ENCODE measurements around the gene CASP3. TPM values are rescaled to one million over a fixed set of nuclear protein-coding genes. Genes with fewer than 3 reads are reported as not detected.
"Not testable (repeated sequence)": the region's sequence is repeated elsewhere in the genome, so short reads cannot be mapped to it uniquely, and the experiment has no call there.

The CASP3 gene
- polyA plus RNA-seq, 5 donors, result 32.1 to 52.9 (median 34.9) TPM

GRCh38 chr4:184641022-184641421 lies 8.2 kb downstream of the CASP3 start:
- DNase-seq, result no peak

DNA sequence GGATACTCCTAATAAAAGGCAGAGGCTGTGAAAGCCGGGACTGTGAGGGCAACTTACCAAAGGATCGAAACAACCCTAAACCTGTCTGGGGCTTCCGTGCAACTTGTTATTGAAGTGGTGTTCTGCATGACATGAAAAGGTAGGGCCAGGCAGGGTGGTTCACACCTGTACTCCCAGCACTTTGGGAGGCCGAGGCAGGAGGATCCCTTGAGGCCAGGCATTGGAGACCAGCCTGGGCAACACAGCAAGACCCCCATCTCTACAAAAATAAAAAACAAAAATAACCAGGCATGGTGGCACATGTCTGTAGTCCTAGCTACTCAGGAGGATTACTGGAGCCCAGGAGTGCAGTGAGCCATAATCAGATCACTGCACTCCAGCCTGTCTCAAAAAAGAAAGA lies 12.3 kb downstream of the CASP3 start:
- no peak for DNase-seq

- no peak for DNase-seq
These were observed 13.1 kb downstream of the CASP3 start for GRCh38 chr4:184636144-184636543.

GRCh38 chr4:184635381-184635780 lies 13.9 kb downstream of the CASP3 start:
- no peak for DNase-seq

DNA sequence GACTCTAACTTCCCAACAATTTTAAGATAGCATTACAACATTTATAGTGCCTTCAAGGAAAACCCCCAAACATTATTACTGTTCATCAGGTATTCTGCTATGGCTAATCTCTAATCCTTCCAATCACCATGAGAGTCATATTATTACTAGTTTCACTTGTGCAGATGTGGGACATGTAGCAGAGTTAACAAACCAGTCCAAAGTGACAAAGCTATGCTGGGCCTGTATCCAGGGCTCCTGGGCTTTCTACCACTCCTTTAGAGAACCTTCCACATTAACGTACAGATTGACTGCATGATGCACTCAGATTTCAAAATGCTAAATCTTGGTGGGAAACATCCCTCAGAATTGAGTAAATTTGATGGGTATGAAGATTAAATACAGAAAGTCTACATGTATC lies 16.4 kb downstream of the CASP3 start:
- no peak for DNase-seq

GRCh38 chr4:184628103-184628502 lies 21.1 kb downstream of the CASP3 start:
- DNase-seq, result no peak

- DNase-seq, result not testable (repeated sequence)
These were observed 23.3 kb downstream of the CASP3 start for GRCh38 chr4:184625783-184626596.

GRCh38 chr4:184624972-184625554 lies 24.2 kb downstream of the CASP3 start:
- no peak for DNase-seq

DNA sequence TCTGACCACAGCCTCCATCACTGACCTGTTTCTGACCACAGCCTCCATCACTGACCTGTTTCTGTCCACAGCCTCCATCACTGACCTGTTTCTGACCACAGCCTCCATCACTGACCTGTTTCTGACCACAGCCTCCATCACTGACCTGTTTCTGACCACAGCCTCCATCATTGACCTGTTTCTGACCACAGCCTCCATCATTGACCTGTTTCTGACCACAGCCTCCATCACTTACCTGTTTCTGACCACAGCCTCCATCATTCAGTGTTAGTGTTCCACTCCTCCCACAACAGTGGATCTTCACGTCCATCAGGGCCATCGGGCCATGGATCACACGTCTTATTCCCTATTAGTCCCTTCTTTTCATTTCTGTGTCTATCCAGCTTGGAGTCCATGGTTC lies 24.7 kb downstream of the CASP3 start:
- DNase-seq, result not testable (repeated sequence)

DNA sequence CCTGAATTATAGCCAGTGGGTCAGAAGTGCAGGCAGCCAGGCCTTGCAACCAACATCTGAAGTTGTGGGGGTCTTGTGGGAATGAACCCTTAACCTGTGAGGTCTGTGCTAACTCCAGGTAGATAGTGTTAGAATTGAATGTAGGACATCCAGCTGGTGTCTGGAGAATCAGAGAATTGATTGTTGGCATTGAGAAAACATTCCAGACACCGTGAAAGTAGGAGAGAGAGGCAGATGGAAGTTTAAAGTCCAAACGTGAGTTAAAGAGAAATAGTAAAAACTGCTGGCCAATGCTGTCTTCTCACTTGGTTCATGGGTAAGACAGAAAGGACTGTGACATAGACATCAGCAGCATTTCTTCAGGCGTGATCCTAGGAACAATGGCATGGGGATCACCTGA lies 27.7 kb downstream of the CASP3 start:
- no peak for DNase-seq

GRCh38 chr4:184620212-184620867 lies 28.9 kb downstream of the CASP3 start:
- DNase-seq, result no peak

GRCh38 chr4:184617600-184618196 lies 31.5 kb downstream of the CASP3 start:
- no peak for DNase-seq

GRCh38 chr4:184616633-184617551 lies 32.4 kb downstream of the CASP3 start:
- DNase-seq, result no peak

DNA sequence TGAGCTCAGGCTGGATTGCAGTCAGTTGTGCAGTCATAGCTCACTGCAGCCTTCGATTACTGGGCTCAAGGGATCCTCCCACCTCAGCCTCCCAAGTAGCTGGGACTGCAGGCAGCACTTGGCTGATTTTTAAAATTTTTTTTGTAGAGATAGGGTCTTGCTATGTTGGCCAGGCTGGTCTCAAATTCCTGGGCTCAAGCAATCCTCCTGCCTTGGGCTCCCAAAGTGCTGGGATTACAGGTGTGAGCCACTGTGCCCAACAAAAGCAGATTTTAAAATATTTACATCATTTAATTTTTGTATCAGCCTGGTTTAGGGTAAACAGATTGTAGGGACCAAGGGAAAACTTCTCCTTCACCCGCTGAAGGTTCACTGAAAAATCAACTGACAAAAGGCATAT lies 33.1 kb downstream of the CASP3 start:
- DNase-seq, result not testable (repeated sequence)

DNA sequence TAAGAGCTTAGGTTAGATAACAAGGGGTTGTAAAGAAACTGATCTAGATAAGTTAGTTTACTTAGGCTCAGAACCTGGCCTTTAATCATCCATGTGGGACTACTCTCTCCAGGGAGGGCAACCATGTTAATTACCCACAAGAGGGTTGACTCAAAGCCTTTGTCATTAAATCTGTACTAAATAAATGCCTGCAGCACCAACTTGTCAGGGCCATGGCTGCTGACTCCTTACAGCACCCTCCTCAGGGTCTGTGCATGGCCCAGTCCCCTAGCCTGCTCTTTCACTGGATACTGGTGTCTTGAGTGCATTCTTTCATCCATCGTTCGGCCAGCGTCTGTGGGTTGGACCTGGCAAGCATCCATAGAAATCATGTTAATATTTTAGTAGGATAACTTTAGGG lies 34.7 kb downstream of the CASP3 start:
- DNase-seq, result no peak

GRCh38 chr4:184613405-184613804 lies 35.8 kb downstream of the CASP3 start:
- no peak for DNase-seq

GRCh38 chr4:184612074-184612473 lies 37.2 kb downstream of the CASP3 start:
- no peak for DNase-seq

GRCh38 chr4:184607429-184607828 lies 41.8 kb downstream of the CASP3 start:
- not testable (repeated sequence) for DNase-seq

DNA sequence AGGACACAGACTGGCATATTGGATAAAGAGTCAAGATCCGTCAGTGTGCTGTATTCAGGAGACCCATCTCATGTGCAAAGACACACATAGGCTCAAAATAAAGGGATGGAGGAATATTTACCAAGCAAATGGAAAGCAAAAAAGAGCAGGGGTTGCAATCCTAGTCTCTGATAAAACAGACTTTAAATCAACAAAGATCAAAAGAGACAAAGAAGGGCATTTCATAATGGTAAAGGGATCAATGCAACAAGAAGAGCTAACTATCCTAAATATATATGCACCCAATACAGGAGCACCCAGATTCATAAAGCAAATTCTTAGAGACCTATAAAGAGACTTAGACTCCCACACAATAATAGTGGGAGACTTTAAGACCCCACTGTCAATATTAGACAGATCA lies 46.4 kb downstream of the CASP3 start:
- not testable (repeated sequence) for DNase-seq

DNA sequence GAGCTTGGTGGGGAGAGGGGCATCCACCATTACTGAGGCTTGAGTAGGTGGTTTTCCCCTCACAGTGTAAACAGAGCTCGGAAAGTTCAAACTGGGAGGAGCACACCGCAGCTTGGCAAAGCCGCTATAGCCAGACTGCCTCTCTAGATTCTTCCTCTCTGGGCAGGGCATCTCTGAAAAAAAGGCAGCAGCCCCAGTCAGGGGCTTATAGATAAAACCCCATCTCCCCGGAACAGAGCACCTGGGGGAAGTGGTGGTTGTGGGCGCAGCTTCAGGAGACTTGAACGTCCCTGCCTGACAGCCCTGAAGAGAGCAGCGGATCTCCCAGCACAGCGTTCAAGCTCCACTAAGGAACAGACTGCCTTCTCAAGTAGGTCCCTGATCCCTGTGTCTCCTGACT lies 48.3 kb downstream of the CASP3 start:
- not testable (repeated sequence) for DNase-seq

- DNase-seq, result no peak
These were observed 49.6 kb downstream of the CASP3 start for GRCh38 chr4:184599492-184600135.
